GM12878 (cell line): ENCODE results near the gene E2F2.

ENCODE experiments used
- E2F4 ChIP-seq: IDR thresholded peaks from 2 replicates; pipeline ENCODE4 v1.6.1; 2012; ENCODE audit warnings: low read depth, low read length, improper control_type of control experiment
- KDM1A ChIP-seq: fragments of 200-600 bp; sonication (generic); IDR thresholded peaks from 2 replicates; pipeline ENCODE4 v1.6.1; 2016; ENCODE audit warnings: borderline replicate concordance

GRCh38 chr1:23469372-23469982 lies 61.6 kb downstream of the E2F2 start:
- TF ChIP-seq KDM1A (no peak), E2F4 (no peak)
